ENCODE results near the gene PLCXD1. TPM values are rescaled to one million over a fixed set of nuclear protein-coding genes. Genes with fewer than 3 reads are reported as not detected.

PLCXD1 gene
- total and polyA plus RNA-seq, 9 of the 15 experiments (the other 6 are each of a cell fraction or from before 2014, with no cell fraction given): 6.0 to 60.2 (median 39.5) TPM

GRCh38 chrX:312621-313331, 31.6 kb downstream of the PLCXD1 start (continued):
- TF ChIP-seq ZNF347 (CRISPR knock-in tag; IDR thresholded peaks at IDR 0.05; ENCODE audit: low read depth): no peak
- no peak for TF ChIP-seq TEAD2 (tag; IDR thresholded peaks at IDR 0.05)
- TF ChIP-seq IRF9 (tag; IDR thresholded peaks at IDR 0.05): no peak
- no peak for TF ChIP-seq ELF2 (CRISPR knock-in tag; IDR thresholded peaks at IDR 0.05)
- no peak for TF ChIP-seq ESRRB (CRISPR knock-in tag; IDR thresholded peaks at IDR 0.05; ENCODE audit: borderline replicate concordance)

- FAIRE-seq (no peak), DNase-seq (ENCODE audit: extremely low read depth in 1 of 4, low spot score in 3 of 4) (no peak), ATAC-seq (no peak)
- no peaks in the 10 kb centered on the region for H3K9me3 ChIP-seq (replicated peaks; ENCODE audit: control insufficient read depth, insufficient read depth, low read depth, low read length)
- no peak overlapping the region for H3K27ac ChIP-seq (ENCODE audit: extremely low read depth, low read depth, low read length)
- in situ Hi-C loops (cut with MboI) (no loop called here), intact Hi-C loops (cut with micrococcal nuclease) (no loop called here)
- no peaks in the 10 kb centered on the region for H4K20me1 ChIP-seq (replicated peaks; ENCODE audit: control insufficient read depth, insufficient read depth, low read length)
- POLR2A ChIA-PET: no interaction called here
- H3K79me2 ChIP-seq (ENCODE audit: control insufficient read depth, insufficient read depth, low read length): peaks cover 13% of the 10 kb centered on the region
- CTCF ChIA-PET (ENCODE audit: low intra/inter-chr PET ratio): no interaction called here
- no TSS peak for BruUV-seq (replicated peaks)
- peaks cover 0 to 15% of the 10 kb centered on the region in 2 experiments; a peak in 2 of 5 replicates for H3K4me1 ChIP-seq (replicated peaks in 1 of 2; ENCODE audit: control insufficient read depth in 2 of 2, insufficient read depth in 2 of 2, low read length in 2 of 2)
- no peaks in the 10 kb centered on the region for H3K27me3 ChIP-seq (ENCODE audit: control insufficient read depth in 2 of 2, insufficient read depth in 2 of 2, low read length in 2 of 2)
- no peak overlapping the region for H3K4me3 ChIP-seq
- no peak overlapping the region for H2AFZ ChIP-seq (ENCODE audit: low read depth, low read length)
- no peak overlapping the region for H3K4me2 ChIP-seq (ENCODE audit: insufficient read depth, low read length)
- TF ChIP-seq PCBP1 (IDR thresholded peaks at IDR 0.05; ENCODE audit: low read depth, low read length, poor library complexity, severe bottlenecking): no peak
- TF ChIP-seq CGGBP1 (CRISPR knock-in tag; IDR thresholded peaks at IDR 0.05): no peak
- TF ChIP-seq NKRF (IDR thresholded peaks at IDR 0.05; ENCODE audit: borderline replicate concordance): no peak
- TF ChIP-seq LCOR (CRISPR knock-in tag; IDR thresholded peaks at IDR 0.05): no peak
- TF ChIP-seq SNAPC5 (CRISPR knock-in tag; IDR thresholded peaks at IDR 0.05): no peak
- no peak for TF ChIP-seq NFE2 (IDR thresholded peaks at IDR 0.05; ENCODE audit: low read depth)
- peaks cover 58% of the 10 kb centered on the region; the same call in 2 of the 3 replicates for H3K36me3 ChIP-seq (ENCODE audit: control insufficient read depth, insufficient read depth, low read length)
- no peaks in the 10 kb centered on the region for H3K9me1 ChIP-seq (ENCODE audit: control insufficient read depth, insufficient read depth, low read length)
- 90% methylated on average over 2 of the region's 8 CpGs for WGBS (ENCODE audit: insufficient coverage, low coverage, missing lambda C conversion rate)
- H3K9ac ChIP-seq (ENCODE audit: insufficient read depth in 1 of 2, low read depth in 2 of 2, low read length in 2 of 2): no peak overlapping the region
These were observed 32.4 kb downstream of the PLCXD1 start for GRCh38 chrX:313546-313945.
